Measurements from ENCODE around the gene SLC16A6.
"Not testable (repeated sequence)": the region's sequence is repeated elsewhere in the genome, so short reads cannot be mapped to it uniquely, and the experiment has no call there.

The SLC16A6 gene

GRCh38 chr17:68288804-68289203, 2.1 kb downstream of the SLC16A6 start:
- DNase-seq = no peak

- no peak for DNase-seq
Observed at GRCh38 chr17:68288375-68288774, 2.6 kb downstream of the SLC16A6 start.

GRCh38 chr17:68281965-68282364, 9.0 kb downstream of the SLC16A6 start:
- DNase-seq = not testable (repeated sequence)

- DNase-seq = no peak
Observed at GRCh38 chr17:68277807-68278206, 13.1 kb downstream of the SLC16A6 start.

GRCh38 chr17:68276339-68276738, 14.6 kb downstream of the SLC16A6 start:
- DNase-seq = not testable (repeated sequence)

GRCh38 chr17:68273722-68274121, 17.2 kb downstream of the SLC16A6 start:
- DNase-seq = no peak

- DNase-seq = not testable (repeated sequence)
Observed at GRCh38 chr17:68265833-68266232, 25.1 kb downstream of the SLC16A6 start.

GRCh38 chr17:68263101-68263681, 27.7 kb downstream of the SLC16A6 start:
- peak; percentile 71 for DNase-seq

- DNase-seq = not testable (repeated sequence)
Observed at GRCh38 chr17:68262467-68262866, 28.5 kb downstream of the SLC16A6 start.

- no peak for DNase-seq
Observed at GRCh38 chr17:68260051-68260762, 30.7 kb downstream of the SLC16A6 start.

GRCh38 chr17:68259648-68259951, 31.3 kb downstream of the SLC16A6 start:
- peak; percentile 11 for DNase-seq

- peak; percentile 4 for DNase-seq
Observed at GRCh38 chr17:68258890-68259647, 31.9 kb downstream of the SLC16A6 start.

- peak; percentile 62 for DNase-seq
Observed at GRCh38 chr17:68257934-68258333, 33.0 kb downstream of the SLC16A6 start.

GRCh38 chr17:68256701-68257100, 34.2 kb downstream of the SLC16A6 start:
- DNase-seq = not testable (repeated sequence)

GRCh38 chr17:68255731-68256538, 35.0 kb downstream of the SLC16A6 start:
- no peak for DNase-seq

- no peak for DNase-seq
Observed at GRCh38 chr17:68255151-68255550, 35.8 kb downstream of the SLC16A6 start.

GRCh38 chr17:68253426-68253825, 37.5 kb downstream of the SLC16A6 start:
- DNase-seq = not testable (repeated sequence)

GRCh38 chr17:68249354-68249765, 41.6 kb downstream of the SLC16A6 start:
- no peak for DNase-seq

- no peak for DNase-seq
Observed at GRCh38 chr17:68248891-68249290, 42.0 kb downstream of the SLC16A6 start.

- no peak for DNase-seq
Observed at GRCh38 chr17:68248199-68248825, 42.6 kb downstream of the SLC16A6 start.

- DNase-seq = peak; percentile 90
Observed at GRCh38 chr17:68247445-68248198, 43.3 kb downstream of the SLC16A6 start, which contains the start of gene AMZ2. AMZ2 (plus strand) TSS chr17:68248043; CDS start chr17:68250188, 2,145 bp downstream.

Data from NCI-H510A treated with DMSO at 0.1 percent for 48 hours (cell line).